ENCODE data around the gene SEPTIN10.
A peak's percentile ranks its signal among the peaks of the same experiment; 100 is the strongest.
"Not testable (repeated sequence)": the region's sequence is repeated elsewhere in the genome, so short reads cannot be mapped to it uniquely, and the experiment has no call there.

SEPTIN10 gene

DNA sequence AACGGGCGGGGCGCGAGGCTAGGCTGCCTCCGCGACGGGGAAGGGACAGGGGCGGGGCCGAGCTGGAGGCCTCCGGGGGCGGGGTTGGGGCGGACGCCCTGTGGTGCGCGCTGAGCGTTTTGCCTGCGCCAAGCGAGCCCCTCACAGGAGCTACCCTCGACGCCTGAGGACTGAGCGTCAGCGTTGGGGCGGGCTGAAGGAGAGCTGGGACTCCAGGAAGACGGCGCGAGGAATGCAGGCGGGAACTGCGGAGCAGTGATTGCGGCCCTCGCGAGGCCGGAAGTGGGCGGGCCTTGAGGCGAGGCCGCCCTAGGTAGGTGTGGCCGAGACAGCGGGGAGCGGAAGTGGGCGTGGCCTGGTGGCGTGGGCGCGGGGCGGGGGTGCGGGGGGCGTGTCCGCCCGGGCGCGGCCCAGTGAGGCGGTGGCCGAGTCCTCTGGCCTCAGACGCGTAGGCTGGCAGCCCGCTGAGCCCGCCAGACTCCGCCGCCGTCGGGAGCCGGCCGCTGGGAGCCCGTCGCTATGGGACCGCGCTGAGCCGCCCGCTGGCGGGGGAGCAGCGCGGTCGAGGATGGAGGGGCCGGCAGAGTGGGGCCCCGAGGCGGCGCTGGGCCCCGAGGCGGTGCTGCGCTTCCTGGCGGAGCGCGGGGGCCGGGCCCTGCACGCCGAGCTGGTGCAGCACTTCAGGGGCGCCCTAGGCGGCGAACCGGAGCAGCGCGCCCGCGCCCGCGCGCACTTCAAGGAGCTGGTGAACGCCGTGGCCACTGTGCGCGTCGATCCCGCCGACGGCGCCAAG, at the start of gene SEPTIN10, which contains the start of gene SOWAHC:
Gene SEPTIN10 (minus strand): TSS at position 45 of the 793 bp plus-strand sequence. CDS start 139 bp downstream, outside the sequence.
Gene SOWAHC (plus strand): TSS at position 443 of the 793 bp plus-strand sequence. CDS start 126 bp downstream, at position 569.
- DNase-seq (ENCODE audit: low spot score): peak; percentile 98

DNA sequence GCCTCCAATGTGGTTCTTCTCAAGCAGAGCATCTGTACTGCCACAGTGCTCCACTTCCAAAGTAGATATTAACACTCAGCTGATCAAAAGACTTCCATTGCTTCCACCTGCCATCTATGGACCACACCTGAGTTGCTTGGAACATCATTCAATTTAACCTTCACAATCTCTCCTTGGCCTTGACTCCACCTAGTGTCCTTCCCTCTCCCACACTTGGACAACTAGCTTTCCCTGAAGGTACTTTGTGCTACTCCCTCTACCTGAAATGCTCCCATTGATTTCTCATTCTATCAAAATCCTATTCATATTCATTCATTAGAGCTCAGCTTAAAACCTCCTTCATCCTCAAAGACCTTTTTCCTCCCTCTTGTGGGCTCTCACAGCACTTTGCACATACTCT, 49.1 kb upstream of the SEPTIN10 start:
- DNase-seq (ENCODE audit: low spot score): no peak

DNA sequence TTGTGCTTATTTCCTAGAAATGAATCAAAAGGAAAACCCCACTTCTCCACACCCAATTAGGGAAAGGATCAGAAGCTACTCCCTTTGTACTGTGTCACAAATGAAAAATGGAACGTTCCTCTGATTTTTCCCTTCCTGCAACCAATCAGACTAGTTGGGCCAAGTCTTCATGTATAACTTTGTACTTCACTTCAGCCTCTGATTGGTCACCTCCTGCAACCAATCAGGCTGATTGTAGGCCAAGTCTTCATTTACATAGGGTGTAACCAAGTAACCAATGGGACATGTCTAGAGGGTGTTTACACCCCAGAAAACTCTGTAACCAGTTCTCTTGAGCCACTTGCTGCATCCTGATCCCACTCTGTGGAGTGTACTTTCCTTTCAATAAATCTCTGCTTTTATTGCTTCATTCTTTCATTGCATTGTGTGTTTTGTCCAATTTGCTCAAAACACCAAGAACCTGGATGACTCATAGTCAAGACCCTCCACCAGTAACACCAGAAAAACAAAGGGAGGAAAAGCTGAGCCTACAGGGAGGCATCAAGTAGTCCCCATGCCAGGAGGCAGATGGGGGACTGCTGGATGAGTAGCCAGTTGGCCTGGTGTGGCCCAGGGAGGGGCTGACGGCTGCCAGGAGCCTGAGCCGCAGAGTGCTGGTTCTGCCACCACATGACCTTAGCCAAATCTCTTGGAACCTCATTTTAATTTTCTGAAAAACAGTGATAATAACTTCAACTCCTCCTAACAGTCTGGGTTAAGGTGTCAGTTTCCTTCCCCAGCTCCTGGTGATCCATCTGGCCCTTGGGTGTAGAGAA, 46.5 kb upstream of the SEPTIN10 start:
- DNase-seq (ENCODE audit: low spot score): no peak

DNA sequence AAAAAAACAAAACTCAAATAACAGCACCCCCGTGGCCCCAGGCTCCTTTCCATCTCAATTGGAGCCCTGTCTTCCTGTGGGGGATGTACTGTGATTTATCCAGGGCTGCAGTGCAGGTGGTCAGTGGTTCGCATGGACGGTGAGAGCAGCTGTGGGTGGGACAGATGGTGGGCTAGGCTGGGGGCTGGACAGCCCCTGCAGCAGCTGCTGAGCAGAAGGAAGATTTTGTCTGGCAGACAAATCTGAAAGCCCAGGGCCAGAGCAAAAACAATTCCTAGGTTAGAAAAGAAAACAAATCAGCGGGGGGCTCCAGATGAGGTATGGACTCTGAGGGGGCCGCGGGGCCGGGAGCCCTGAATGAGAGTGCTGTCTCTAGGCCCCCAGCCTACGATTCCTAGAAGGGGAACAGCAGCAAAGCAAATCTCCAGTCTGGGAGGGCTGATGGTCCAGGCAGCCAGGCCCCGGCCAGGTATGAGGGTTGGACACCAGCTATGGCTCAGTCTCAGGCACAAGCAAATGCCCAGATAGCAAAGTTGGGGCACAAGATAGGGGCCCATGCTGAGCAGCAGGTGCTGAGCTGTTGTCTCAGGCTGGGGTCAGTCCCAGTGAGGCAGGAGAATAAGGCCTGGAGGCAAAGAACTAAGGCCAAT, 45.8 kb upstream of the SEPTIN10 start:
- DNase-seq (ENCODE audit: low spot score): no peak

DNA sequence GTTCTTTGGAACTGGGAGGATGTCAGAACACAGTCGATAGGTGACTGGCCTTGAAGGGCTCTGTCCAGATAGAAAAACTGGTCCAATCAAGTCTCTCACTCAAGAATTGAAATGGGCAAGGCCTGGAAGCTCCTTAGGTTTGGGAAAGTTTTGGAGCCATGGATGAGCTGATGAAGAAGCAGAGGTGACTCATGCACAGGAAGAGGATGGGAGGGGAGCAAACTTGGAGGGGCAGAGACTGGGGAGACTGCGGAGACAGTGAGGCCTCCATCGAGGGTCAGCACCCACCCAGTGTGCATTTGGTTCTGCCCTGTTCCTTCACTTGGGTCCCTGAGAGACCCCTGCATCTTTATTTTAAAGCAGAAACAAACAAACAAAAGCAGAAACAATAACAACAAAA, 41.5 kb upstream of the SEPTIN10 start:
- no peak for DNase-seq (ENCODE audit: low spot score)

DNA sequence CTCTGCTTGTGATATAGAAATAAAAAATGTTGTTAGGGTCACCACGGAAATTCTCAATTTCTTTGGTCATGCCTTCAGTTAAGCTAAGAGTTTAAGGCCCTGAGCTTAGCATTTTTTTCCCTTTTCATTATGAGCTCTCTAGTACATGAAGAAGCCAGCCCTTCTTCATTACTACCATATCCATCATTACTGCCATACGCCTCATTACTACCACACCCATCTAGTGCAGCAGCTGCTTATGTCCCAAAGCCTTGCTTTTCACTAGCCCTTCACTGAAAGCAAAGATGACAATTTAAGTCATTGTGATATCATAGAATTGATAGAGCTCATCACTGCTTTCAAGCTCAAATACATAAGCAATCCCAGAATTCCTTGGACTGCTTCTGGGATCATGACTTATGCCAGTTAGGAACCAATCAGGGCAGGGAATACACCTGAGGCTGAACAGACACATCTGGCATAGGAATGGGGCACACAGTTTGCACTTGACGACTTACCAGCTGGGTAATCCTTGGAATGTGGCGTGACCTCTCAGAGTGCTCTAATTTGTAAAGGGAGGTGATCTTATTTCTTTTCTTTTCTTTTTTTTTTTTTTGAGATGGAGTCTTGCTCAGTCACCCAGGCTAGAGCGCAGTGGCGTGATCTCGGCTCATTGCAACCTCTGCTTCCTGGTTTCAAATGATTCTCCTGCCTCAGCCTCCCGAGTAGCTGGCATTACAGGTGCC, 40.7 kb upstream of the SEPTIN10 start:
- no peak for DNase-seq (ENCODE audit: low spot score)

DNA sequence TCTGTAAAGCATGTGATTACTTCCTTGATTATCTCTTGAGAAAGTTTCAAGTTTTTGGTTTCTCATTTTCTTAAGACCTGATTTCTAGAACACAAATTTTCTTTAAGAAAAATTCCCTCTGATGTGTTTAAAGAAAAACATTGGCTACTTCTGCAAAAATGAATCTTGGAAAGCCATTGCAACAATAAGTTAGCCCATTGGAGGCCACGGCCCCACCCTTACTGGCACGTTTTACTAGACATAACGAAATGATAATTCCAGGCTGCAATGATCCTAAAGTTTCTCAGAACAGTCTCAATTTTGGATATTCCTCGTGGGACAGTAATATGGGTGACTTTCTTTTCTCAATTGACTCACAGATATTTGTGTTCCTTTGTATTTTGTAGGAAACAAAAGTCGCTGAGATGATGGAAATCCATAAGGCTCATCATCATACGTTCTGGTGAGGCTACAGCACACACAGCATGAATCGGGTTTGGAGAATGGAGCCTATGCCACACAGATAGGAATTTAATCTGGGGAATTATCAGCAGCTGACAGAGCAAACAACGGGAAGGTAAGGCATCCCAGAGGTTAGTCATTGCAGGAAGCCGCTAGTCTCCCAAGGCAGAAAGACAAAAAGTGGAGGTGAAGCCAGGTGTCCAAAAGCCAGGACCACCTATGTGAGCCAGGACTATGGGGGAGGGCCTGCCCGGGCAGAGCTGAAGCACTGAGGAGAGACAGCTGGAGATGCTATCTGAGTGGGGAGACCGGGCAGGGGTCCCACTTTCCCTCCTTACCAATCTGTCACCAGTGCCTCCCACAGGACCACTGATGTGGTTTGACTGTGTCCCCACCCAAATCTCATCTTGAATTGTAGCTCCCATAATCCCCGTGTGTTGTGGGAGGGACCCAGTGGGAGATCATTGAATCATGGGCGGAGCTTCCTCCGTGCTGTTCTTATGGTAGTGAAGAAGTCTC, 36.2 kb upstream of the SEPTIN10 start:
- no peak for DNase-seq (ENCODE audit: low spot score)

DNA sequence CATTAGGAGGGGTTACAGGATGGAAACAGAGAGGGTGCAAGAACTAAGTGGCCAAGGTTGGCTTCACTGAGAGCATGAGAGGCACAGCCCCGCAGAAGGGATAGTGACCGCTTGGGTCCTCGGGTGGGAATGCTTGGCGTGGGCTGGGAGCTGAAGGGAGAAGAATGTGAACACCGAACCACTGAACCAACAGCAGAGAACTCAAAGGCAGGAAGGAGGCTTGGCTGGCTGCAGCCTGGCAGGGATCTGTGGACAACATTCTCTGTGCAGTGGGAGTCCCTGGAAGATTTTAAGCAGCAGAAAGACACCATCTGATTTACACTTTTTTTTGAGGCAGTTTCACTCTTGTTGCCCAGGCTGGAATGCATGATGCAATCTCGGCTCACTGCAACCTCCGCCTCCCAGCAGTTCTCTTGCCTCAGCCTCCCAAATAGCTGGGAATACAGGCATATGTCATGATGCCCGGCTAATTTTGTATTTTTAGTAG, 34.3 kb upstream of the SEPTIN10 start:
- no peak for DNase-seq (ENCODE audit: low spot score)

DNA sequence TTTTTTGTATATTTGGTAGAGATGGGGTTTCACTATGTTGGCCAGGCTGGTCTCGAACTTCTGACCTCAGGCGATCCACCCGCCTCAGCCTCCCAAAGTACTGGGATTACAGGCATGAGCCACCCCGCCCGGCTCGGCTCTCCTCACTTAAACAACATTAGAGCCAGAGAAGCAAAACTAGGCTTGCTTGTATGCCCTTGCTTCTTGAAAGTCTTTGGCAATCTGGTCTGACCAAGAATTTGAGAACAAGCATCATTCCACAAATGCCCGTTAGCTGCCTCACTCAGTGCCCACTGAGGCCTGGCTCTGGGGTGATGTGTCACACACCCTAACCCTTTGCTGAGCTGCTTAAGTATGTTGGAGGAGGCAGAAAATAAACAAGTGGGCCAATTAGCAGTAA, 33.9 kb upstream of the SEPTIN10 start:
- no peak for DNase-seq (ENCODE audit: low spot score)

DNA sequence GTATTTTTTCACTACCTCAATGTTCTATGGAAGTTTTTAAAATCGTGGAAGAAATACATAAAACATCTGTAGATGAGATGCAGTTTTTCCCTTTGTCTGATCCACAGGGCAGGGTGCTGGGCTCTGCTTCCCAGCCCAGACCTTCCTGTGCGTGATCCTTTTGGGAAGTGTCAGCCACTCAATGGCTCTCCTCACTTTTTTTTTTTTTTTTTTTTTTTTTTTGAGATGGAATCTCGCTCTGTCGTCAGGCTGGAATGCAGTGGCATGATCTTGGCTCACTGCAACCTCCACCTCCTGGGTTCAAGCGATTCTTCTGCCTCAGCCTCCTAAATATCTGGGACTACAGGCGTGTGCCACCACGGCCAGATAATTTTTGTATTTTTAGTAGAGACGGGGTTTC, 33.2 kb upstream of the SEPTIN10 start:
- DNase-seq (ENCODE audit: low spot score): no peak

DNA sequence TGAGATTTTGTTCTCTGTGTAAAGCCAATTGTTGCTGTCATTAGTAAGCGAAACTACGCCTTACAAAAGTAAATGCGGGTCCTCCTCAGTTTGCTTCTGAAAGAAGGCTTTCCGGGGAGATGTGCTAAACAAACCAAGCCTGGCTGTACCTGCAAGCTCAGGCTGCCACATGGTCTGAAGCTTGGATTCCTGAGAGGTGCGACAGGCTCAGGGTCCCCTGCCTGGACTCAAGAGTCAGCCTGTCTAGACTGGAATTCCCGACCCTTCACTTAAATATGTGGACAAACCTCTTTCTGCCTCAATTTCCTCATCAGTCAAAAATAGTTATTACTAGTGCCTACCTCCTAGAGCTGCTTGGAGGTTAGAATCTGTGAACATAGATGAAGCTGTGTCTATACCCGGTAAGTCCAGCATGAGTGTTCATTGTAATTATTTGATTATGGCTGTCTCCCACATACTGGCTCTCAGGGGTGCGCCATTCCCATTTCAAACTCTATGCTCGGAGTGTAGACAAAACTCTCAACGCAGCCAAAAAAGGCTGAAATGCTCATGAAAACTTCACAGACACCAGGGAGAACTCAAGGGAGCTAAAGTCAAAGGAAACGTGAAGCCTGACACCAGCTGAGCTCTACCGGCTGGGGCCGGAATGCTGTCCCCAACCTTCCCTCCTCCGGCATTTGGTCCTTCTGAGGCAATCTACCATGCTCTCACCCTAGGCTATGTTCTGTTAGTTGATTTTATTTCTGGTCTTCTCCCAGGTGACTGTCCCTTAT, 31.8 kb upstream of the SEPTIN10 start:
- DNase-seq (ENCODE audit: low spot score): no peak

DNA sequence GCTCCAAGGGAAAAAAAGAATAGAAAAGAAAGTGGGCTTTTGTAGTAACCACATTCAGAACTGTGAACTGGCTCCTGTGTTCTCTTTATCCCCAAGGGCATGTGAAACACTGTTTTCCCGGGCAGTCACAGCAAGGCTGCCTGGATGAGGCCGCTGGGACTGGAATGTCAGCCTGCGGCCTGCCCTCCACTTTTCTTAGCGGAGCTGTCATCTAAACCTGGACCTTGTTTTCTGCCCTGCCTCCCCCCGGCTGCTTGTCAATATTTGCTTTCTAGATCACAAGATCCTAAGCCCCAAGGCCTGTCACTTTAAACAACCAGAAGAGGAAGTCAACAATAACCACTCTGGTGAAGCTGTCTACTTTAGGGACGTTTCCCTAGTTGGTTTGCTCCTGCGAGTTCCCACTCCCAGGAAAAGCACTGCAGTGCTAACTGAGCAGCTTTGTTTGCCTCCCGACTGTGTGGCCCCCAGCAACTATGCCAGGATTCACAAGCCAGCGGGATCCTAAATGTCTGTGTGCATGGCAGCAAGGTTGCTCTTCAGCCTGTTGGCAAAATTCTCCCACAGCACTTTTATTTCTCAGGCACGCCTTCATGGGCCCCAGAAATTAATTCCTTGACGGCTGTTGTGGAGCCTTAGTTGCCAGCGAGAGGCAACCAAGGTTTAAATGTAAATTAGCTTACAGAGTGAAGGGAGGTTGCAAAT, 31.0 kb upstream of the SEPTIN10 start:
- no peak for DNase-seq (ENCODE audit: low spot score)

DNA sequence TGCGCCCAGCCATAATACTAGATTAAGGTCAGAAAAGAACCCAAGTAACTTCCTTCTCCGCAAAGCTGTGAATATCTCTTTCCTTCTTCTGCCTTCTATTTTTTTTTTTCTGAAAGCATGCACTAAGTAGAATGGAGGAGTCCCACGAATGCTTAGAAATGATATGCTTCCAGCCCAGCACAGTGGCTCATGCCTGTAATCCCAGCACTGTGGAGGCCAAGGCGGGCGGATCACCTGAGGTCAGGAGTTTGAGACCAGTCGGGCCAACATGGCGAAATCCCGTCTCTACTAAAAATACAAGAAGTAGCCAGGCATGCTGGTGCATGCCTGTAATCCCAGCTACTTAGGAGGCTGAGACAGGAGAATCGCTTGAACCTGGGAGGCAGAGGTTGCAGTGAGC, 26.2 kb upstream of the SEPTIN10 start:
- not testable (repeated sequence) for DNase-seq (ENCODE audit: low spot score)

DNA sequence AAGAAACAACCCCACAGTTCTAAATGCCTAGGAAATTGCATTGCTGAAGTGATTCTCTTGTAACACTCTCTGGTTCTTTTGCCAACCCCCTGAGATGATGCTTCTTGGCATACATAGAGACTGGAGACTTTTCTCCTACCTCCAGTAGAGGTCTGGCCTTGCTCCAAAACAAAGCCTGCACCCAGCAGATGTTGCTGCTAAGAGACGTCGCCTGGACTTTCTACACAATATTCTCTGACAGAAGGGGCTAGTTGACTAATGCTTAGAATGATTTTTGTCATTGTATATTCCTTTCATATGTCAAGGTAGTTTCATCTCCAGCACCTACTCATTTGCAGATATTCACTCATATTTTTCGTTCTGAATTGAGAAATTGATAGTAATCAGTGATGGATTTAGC, 25.0 kb upstream of the SEPTIN10 start:
- DNase-seq (ENCODE audit: low spot score): no peak

DNA sequence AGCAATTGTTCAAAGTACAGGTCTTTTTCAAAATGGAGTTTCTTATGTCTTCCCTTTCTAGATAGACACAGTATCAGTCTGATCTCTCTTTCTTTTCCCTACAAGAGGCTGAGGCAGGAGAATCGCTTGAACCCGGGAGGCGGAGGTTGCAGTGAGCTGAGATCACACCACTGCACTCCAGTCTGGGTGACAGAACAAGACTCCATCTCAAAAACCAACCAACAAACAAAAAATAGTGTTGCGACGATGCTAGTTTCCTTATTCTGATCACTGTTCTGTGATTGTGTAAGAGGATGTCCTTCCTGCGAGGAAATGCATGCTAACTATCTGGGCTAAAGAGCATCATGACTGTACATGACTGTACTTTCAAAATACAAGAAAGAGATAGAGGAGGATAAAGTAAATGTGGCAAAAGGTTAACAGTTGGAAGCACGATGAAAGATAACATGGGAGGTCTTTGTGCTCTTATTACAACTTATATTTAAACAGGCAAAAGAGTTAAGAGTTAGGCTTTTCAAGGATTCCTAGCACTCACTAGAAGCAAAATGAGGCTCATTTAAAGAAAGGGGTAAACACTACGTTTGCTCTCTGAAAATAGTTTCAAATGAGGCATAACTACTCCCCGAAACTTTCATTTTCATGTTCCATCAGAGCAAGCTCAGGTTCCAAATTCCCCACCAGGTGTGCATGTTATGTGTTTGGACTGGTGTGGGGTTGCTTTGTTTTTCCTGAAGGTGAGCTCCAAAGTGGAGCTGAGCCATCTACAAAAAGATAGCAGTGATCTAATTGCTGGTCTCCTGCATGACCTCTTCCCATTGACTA, 24.2 kb upstream of the SEPTIN10 start:
- DNase-seq (ENCODE audit: low spot score): no peak

DNA sequence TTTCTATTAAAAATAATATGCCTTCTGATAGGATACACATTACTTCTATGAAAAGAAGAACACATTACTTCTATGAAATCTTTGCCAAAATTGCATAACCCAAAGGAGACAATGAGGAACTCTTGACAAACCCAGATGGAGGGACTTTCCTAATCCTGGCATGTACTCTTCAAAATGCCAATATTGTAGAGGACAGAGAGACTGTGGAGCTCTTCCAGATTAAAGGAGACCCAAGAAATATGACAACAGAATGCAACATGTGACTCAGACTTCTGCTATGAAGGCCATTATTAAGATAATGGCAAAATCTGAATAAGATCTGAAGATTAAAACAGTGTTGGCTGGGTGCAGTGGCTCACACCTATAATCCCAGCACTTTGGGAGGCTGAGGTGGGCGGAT, 22.6 kb upstream of the SEPTIN10 start:
- no peak for DNase-seq (ENCODE audit: low spot score)

DNA sequence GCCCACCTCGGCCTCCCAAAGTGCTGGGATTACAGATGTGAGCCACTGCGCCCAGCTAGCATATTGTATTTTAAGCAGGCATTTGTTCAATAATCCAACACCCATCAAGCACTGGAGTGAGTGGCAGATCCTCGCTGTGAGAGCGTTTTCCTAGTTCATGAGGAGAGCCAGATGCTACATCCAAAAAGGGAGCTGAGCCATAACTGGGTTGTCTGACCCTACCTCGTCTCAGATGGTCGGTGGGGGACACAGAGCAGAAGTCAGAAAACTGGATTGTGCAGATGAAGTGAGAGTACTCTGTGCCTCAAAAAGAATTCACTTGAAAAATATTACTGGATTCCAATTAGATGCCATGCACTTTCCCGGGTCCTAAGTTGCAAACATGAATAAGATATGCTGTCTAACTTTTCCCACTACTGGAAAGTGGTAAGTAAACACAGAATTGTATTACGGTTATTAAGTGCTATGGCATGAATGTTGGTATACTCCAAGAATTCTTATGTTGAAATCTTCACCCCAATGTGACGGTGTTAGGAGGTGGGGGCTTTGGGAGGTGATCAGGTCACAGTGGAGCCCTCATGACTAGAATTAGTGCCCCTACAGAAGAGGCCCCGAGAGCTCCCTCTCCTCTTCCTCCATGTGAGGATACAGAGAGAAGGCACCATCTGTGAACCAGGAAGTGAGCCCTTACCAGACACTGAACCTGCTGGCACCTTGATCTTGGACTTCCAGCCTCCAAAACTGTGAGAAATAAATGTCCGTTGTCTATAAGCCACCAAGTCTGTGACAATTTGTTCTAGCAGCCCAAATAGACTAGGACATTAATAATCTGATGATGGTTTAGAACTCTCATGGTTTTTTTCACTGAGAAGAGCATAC, 21.9 kb upstream of the SEPTIN10 start:
- no peak for DNase-seq (ENCODE audit: low spot score)

All from left forelimb (tissue), 1 donor.